HEK293 (cell line): ENCODE results near the gene PCDHGC4.

Experiments
- CTCF ChIA-PET: fragments of 350-600 bp; formaldehyde crosslinking; extraction: SDS; loops from one replicate; lab custom pipeline; 2021; ENCODE audit warnings: antibody characterized with exemption; lab: Yijun Ruan, JAX
- POLR2A ChIA-PET: fragments of 300-600 bp; formaldehyde crosslinking; extraction: SDS; loops from one replicate; lab custom pipeline; 2020; ENCODE audit warnings: antibody characterized with exemption, inconsistent platforms; lab: Yijun Ruan, JAX
- H3K27ac ChIP-seq: fragments of 200-500 bp; sonication (Bioruptor generic); 2 replicates; pipeline ENCODE4 v1.5.1; 2014; ENCODE audit warnings: low read depth, low read length, control low read depth, inconsistent platforms; ENCODE audit errors: extremely low read depth
- H3K36me3 ChIP-seq, 2 experiments: fragments of 200-500 bp in 1 of 2; sonication (Bioruptor generic) in 1 of 2; 1 replicate in 1 of 2; 2 replicates in 1 of 2; pipeline ENCODE4 v1.5.1; 2014 to 2017; ENCODE audit warnings: inconsistent platforms in 2 of 2, low read length in 2 of 2; ENCODE audit not compliant: control insufficient read depth in 2 of 2, insufficient read depth in 1 of 2
- H3K4me1 ChIP-seq: fragments of 200-500 bp; sonication (Bioruptor generic); 2 replicates; pipeline ENCODE4 v1.5.1; 2014; ENCODE audit warnings: mild to moderate bottlenecking, low read length, inconsistent platforms; ENCODE audit not compliant: control insufficient read depth, insufficient read depth
- H3K4me3 ChIP-seq: 2 replicates; pipeline ENCODE4 v1.5.1; 2011; ENCODE audit warnings: low read depth, mild to moderate bottlenecking, control low read depth, low read length, moderate library complexity
- H3K9me3 ChIP-seq: fragments of 200-500 bp; sonication (Bioruptor generic); 2 replicates; pipeline ENCODE4 v1.5.1; 2014; ENCODE audit warnings: low read depth, low read length, inconsistent platforms; ENCODE audit not compliant: control insufficient read depth, insufficient read depth
- EGR2 ChIP-seq: fragments of 450-650 bp; formaldehyde crosslinking; IDR thresholded peaks from 2 replicates; pipeline ENCODE4 v1.5.1; 2016; ENCODE audit warnings: low read depth, missing biosample characterization, missing genetic modification characterization
- GFI1B ChIP-seq: fragments of 450-650 bp; formaldehyde crosslinking; IDR thresholded peaks from 2 replicates; pipeline ENCODE4 v1.5.1; 2016; ENCODE audit warnings: missing biosample characterization, missing genetic modification characterization
- KLF7 ChIP-seq: fragments of 450-650 bp; formaldehyde crosslinking; IDR thresholded peaks from 2 replicates; pipeline ENCODE4 v1.5.1; 2016; ENCODE audit warnings: missing biosample characterization, missing genetic modification characterization, borderline replicate concordance
- SETDB1 ChIP-seq: IDR thresholded peaks from one replicate; pipeline ENCODE4 v1.6.1; 2017; ENCODE audit warnings: mild to moderate bottlenecking, low read length, moderate library complexity, mixed read lengths; ENCODE audit not compliant: insufficient read length
- WT1 ChIP-seq: fragments of 450-650 bp; formaldehyde crosslinking; IDR thresholded peaks from 2 replicates; pipeline ENCODE4 v1.5.1; 2016; ENCODE audit warnings: missing biosample characterization, missing genetic modification characterization
- YY1 ChIP-seq: fragments of 450-650 bp; formaldehyde crosslinking; IDR thresholded peaks from 2 replicates; pipeline ENCODE4 v1.5.1; 2018; ENCODE audit warnings: missing biosample characterization, missing genetic modification characterization
- YY2 ChIP-seq: fragments of 450-650 bp; formaldehyde crosslinking; IDR thresholded peaks from 2 replicates; pipeline ENCODE4 v1.5.1; 2016; ENCODE audit warnings: missing biosample characterization, missing genetic modification characterization
- ZIC2 ChIP-seq: fragments of 450-650 bp; formaldehyde crosslinking; IDR thresholded peaks from 2 replicates; pipeline ENCODE4 v1.5.1; 2016; ENCODE audit warnings: missing biosample characterization, missing genetic modification characterization
- ZNF114 ChIP-seq: fragments of 450-650 bp; formaldehyde crosslinking; IDR thresholded peaks from 2 replicates; pipeline ENCODE4 v1.5.0; 2017; ENCODE audit warnings: missing biosample characterization, missing genetic modification characterization
- ZNF16 ChIP-seq: fragments of 450-650 bp; formaldehyde crosslinking; IDR thresholded peaks from 2 replicates; pipeline ENCODE4 v1.5.1; 2016; ENCODE audit warnings: low read depth, missing biosample characterization, missing genetic modification characterization
- ZNF521 ChIP-seq: fragments of 450-650 bp; formaldehyde crosslinking; IDR thresholded peaks from 2 replicates; pipeline ENCODE4 v1.5.1; 2017; ENCODE audit warnings: missing biosample characterization, mild to moderate bottlenecking, missing genetic modification characterization
- ZNF660 ChIP-seq: fragments of 450-650 bp; IDR thresholded peaks from 2 replicates; pipeline ENCODE4 v1.5.1; 2018; ENCODE audit warnings: missing biosample characterization, mild to moderate bottlenecking, missing genetic modification characterization
- ZNF747 ChIP-seq: fragments of 450-650 bp; formaldehyde crosslinking; IDR thresholded peaks from 2 replicates; pipeline ENCODE4 v1.5.1; 2016; ENCODE audit warnings: missing biosample characterization, missing genetic modification characterization
- ZNF768 ChIP-seq: fragments of 450-650 bp; formaldehyde crosslinking; IDR thresholded peaks from 2 replicates; pipeline ENCODE4 v1.5.1; 2018; ENCODE audit warnings: missing biosample characterization, mild to moderate bottlenecking, missing genetic modification characterization
- ZSCAN23 ChIP-seq: fragments of 450-650 bp; formaldehyde crosslinking; IDR thresholded peaks from 2 replicates; pipeline ENCODE4 v1.5.1; 2016; ENCODE audit warnings: missing biosample characterization, missing genetic modification characterization
- TF ChIP-seq, protein P1 (sequence below): fragments of 450-650 bp; formaldehyde crosslinking; IDR thresholded peaks from 2 replicates; pipeline ENCODE4 v1.5.1; 2017; ENCODE audit warnings: missing biosample characterization, mild to moderate bottlenecking, missing genetic modification characterization, moderate library complexity
- TF ChIP-seq, protein P2 (sequence below): fragments of 450-650 bp; formaldehyde crosslinking; IDR thresholded peaks from 2 replicates; pipeline ENCODE4 v1.5.1; 2016; ENCODE audit warnings: missing biosample characterization, missing genetic modification characterization
- TF ChIP-seq, protein P3 (sequence below): fragments of 450-650 bp; formaldehyde crosslinking; IDR thresholded peaks from 2 replicates; pipeline ENCODE4 v1.5.0; 2017; ENCODE audit warnings: missing biosample characterization, missing genetic modification characterization, borderline replicate concordance

PCDHGC4 gene

DNA sequence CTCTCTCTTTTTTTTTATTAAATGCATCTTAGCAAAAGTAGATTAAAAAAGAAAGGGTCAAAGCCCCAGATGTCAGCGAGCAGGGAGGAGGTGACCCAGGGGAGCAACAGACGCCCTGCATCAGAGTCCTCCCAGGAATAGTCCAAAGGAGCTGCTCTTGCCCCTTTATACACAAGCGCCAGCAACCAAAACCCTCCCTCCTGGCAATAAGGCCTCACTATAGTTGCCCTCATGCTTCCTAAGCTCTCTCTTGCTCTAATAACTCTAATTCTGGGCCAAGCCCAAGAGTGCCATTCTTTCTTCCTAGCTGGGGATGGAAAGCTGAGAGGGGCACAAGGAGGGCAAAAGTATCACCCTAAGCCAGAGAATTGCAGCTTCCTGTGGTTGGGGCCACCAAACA is 30.3 kb downstream of the PCDHGC4 start:
- CTCF ChIA-PET, result interaction anchor here (0.6 to 5.8 kb wide), 11 partner anchors 8 to 359 kb away, joined by 3 to 67 read pairs (median 3); partner anchors contain the start of genes PCDHGA10, PCDHGA11 and PCDHGC3

DNA sequence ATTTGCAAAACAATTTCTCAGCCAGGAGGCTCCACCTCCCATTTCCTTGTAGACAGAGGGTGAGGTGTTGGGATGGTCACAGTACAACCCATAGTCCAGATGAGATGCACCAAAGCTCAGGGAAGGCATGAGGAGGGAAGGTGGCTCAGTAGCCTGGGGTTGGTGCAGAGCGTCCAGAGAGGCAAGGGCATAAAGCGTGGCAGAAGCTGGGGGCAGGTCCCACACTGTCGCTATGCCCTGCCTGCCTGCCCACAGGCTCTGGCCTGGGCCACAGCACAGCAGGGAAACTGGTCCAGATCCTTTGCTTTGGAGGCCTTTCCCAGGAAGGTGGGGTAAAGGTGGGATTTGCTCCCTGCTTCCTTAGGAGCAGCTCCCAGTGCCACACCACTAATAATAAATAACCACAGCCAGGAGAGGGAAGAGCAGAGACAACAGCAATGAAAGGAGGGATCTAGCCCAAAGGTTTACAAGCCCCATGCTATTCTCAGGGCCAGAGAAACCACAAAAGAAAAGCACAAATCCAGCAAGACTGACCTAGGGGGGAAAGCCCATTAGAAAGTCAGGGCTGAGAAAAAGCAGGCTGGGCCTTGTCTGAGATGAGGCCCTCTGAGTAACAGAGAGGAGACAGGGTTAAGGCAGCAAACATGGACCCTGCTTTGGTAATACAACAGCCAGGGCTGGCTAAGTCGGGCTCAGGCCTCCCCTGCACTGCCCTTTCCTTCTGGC is 31.3 kb downstream of the PCDHGC4 start:
- H3K9me3 ChIP-seq, result no peaks in the 10 kb centered on the region
- CTCF ChIA-PET, result interaction anchor here (0.6 to 5.8 kb wide), 9 partner anchors 7 to 360 kb away, joined by 3 to 67 read pairs (median 5); partner anchors contain the start of genes PCDHGA10, PCDHGA11 and PCDHGA2
- H3K4me3 ChIP-seq, result no peak overlapping the region
- POLR2A ChIA-PET, result no interaction called here
- peaks cover 3% of the 10 kb centered on the region; the same call in 1 of the 2 replicates for H3K4me1 ChIP-seq
- no peak overlapping the region for H3K27ac ChIP-seq
- no peak for TF ChIP-seq YY2 (tag by site-specific recombination)
- no peak for TF ChIP-seq WT1 (tag by site-specific recombination)
- TF ChIP-seq, protein P1, sequence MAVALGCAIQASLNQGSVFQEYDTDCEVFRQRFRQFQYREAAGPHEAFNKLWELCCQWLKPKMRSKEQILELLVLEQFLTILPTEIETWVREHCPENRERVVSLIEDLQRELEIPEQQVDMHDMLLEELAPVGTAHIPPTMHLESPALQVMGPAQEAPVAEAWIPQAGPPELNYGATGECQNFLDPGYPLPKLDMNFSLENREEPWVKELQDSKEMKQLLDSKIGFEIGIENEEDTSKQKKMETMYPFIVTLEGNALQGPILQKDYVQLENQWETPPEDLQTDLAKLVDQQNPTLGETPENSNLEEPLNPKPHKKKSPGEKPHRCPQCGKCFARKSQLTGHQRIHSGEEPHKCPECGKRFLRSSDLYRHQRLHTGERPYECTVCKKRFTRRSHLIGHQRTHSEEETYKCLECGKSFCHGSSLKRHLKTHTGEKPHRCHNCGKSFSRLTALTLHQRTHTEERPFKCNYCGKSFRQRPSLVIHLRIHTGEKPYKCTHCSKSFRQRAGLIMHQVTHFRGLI (tag by site-specific recombination), result peak; percentile 44; the same call in 1 of the 2 replicates
- H3K36me3 ChIP-seq, result peaks cover 10 to 72% of the 10 kb centered on the region in 2 experiments

More for the DNA sequence above, 30.3 kb downstream of the PCDHGC4 start:
- Histone ChIP-seq H3K4me3 (no peak overlapping the region), H3K36me3 (peaks cover 5 to 63% of the 10 kb centered on the region in 2 experiments), H3K9me3 (no peaks in the 10 kb centered on the region), H3K4me1 (no peaks in the 10 kb centered on the region; the same call in 1 of the 2 replicates), H3K27ac (no peak overlapping the region)
- TF ChIP-seq EGR2 (tag by site-specific recombination) (no peak), ZNF521 (tag by site-specific recombination) (no peak), ZNF16 (tag by site-specific recombination) (no peak), ZSCAN23 (tag by site-specific recombination) (no peak), YY1 (no peak), ZIC2 (tag by site-specific recombination) (no peak), ZNF660 (tag by site-specific recombination) (no peak), GFI1B (tag by site-specific recombination) (no peak), ZNF114 (tag by site-specific recombination) (no peak), ZNF747 (tag by site-specific recombination) (no peak), KLF7 (no peak), ZNF768 (tag by site-specific recombination) (no peak), SETDB1 (no peak)
- TF ChIP-seq, protein P2, sequence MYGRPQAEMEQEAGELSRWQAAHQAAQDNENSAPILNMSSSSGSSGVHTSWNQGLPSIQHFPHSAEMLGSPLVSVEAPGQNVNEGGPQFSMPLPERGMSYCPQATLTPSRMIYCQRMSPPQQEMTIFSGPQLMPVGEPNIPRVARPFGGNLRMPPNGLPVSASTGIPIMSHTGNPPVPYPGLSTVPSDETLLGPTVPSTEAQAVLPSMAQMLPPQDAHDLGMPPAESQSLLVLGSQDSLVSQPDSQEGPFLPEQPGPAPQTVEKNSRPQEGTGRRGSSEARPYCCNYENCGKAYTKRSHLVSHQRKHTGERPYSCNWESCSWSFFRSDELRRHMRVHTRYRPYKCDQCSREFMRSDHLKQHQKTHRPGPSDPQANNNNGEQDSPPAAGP (tag by site-specific recombination), result no peak
- TF ChIP-seq, protein P3, sequence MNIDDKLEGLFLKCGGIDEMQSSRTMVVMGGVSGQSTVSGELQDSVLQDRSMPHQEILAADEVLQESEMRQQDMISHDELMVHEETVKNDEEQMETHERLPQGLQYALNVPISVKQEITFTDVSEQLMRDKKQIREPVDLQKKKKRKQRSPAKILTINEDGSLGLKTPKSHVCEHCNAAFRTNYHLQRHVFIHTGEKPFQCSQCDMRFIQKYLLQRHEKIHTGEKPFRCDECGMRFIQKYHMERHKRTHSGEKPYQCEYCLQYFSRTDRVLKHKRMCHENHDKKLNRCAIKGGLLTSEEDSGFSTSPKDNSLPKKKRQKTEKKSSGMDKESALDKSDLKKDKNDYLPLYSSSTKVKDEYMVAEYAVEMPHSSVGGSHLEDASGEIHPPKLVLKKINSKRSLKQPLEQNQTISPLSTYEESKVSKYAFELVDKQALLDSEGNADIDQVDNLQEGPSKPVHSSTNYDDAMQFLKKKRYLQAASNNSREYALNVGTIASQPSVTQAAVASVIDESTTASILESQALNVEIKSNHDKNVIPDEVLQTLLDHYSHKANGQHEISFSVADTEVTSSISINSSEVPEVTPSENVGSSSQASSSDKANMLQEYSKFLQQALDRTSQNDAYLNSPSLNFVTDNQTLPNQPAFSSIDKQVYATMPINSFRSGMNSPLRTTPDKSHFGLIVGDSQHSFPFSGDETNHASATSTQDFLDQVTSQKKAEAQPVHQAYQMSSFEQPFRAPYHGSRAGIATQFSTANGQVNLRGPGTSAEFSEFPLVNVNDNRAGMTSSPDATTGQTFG, result no peak
- POLR2A ChIA-PET, result interaction anchor here (2.3 kb wide), 1 partner anchor 39 kb away, joined by 7 read pairs; no protein-coding TSS in a partner anchor
